Stomach smooth muscle (tissue), 2 donors: ENCODE measurements around the gene RAET1L.
"Not testable (repeated sequence)": the region's sequence is repeated elsewhere in the genome, so short reads cannot be mapped to it uniquely, and the experiment has no call there.

Source experiments
- H3K27ac ChIP-seq: one replicate; pipeline ENCODE4 v1.7.0; 2013; ENCODE audit warnings: mild to moderate bottlenecking, low read length, inconsistent platforms
- H3K27me3 ChIP-seq, 2 donors: one replicate each; pipeline ENCODE4 v1.7.0; 2013; ENCODE audit warnings: low read length in 2 of 2; ENCODE audit not compliant: insufficient read depth in 2 of 2, control insufficient read depth in 1 of 2
- H3K36me3 ChIP-seq, 2 donors: one replicate each; pipeline ENCODE4 v1.7.0; 2013; ENCODE audit warnings: low read length in 2 of 2; ENCODE audit not compliant: control insufficient read depth in 2 of 2, insufficient read depth in 2 of 2
- H3K4me1 ChIP-seq: one replicate; pipeline ENCODE4 v1.7.0; 2013; ENCODE audit warnings: low read length; ENCODE audit not compliant: control insufficient read depth, insufficient read depth
- H3K4me3 ChIP-seq, 2 donors: one replicate each; pipeline ENCODE4 v1.7.0; 2013; ENCODE audit warnings: low read length in 2 of 2
- H3K9ac ChIP-seq, 2 donors: one replicate each; pipeline ENCODE4 v1.7.0; 2013; ENCODE audit warnings: low read length in 2 of 2, mild to moderate bottlenecking in 1 of 2
- H3K9me3 ChIP-seq, 2 donors: one replicate each; pipeline ENCODE4 v1.7.0; 2013; ENCODE audit warnings: low read length in 2 of 2; ENCODE audit not compliant: control insufficient read depth in 2 of 2
- donor health status: healthy.
- donor health status: Pancreatic carcinoma.

Gene RAET1L

DNA sequence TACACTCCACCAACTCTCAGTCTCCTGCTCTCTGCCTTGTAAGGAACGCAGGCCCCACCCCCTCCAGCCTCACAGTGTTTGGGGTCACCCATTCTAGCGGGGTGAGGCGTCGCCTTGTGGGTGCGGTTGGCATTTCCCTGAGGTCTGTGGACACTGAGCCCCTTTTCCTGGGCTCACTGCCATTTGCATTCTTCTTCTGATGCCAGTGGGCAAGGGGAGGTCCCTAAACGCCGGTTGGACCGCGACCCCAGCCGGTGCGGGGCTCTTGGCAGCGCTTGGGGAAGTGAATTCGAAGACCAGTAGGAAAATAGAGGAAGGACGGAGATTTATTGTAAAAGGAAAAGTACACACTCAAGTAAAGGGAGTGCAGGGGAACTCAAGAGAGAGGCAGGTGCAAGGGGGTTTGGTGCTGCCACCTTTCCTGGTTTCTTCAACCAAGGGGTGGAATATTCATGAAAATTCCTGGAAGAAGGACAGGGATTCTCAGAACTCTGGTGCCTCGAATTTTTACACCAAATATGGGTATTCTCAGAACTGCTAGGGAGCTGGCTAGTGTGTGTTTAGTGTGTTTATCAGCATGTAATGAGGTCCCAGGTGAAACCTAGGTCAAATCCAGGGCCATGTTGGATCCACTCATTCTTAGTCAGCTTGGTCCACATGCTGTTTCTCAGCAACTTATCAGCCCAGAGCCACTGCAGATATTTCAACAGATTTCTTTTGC is 9.9 kb downstream of the RAET1L start:
- not testable (repeated sequence) for H3K36me3 ChIP-seq, H3K4me3 ChIP-seq, H3K9me3 ChIP-seq, H3K27ac ChIP-seq, H3K9ac ChIP-seq, H3K4me1 ChIP-seq
- peaks cover 33 to 41% of the 10 kb centered on the region in 2 donors for H3K27me3 ChIP-seq

DNA sequence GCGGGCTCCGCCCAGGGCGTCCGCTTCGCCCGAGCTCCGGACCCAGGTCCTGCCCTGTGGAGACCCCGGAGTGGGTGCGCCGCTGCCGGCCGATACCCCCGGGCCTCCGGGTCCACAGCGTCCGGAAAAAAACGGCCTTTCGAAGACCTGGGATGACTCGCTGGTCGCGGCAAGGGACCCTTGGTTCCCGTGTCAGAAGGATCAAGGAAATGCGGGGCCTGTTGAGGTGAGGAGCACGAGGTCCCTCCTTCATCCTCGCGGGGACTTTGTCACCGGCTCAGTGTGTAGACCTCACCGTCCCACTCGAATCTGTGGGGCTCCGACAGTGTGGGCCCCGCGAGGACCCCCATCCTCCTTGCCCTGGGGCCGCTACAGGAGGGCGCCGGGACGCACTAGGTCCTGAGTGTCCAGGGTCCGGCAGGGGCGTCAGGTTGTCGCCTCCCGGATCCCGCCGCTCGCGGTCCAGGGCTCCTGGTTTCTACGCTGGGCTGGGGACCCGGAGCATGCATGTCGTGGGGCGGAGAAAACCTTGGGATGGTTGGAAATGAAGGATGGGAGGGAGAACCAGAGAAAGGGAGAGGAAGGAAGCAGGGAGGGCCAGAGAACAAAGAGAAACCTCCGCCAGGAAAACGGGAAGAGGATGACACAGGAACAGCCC is 10.6 kb downstream of the RAET1L start:
- not testable (repeated sequence) for H3K9ac ChIP-seq, H3K36me3 ChIP-seq, H3K9me3 ChIP-seq, H3K4me1 ChIP-seq, H3K27ac ChIP-seq, H3K4me3 ChIP-seq
- peaks cover 33 to 43% of the 10 kb centered on the region in 2 donors for H3K27me3 ChIP-seq

- not testable (repeated sequence) for H3K4me3 ChIP-seq, H3K36me3 ChIP-seq, H3K9me3 ChIP-seq, H3K27ac ChIP-seq, H3K4me1 ChIP-seq, H3K9ac ChIP-seq
- peaks cover 33 to 40% of the 10 kb centered on the region in 2 donors for H3K27me3 ChIP-seq
Observed at GRCh38 chr6:150013785-150014622, 11.3 kb downstream of the RAET1L start.

- not testable (repeated sequence) for H3K4me1 ChIP-seq, H3K9ac ChIP-seq
- H3K27me3 ChIP-seq = peaks cover 33 to 41% of the 10 kb centered on the region in 2 donors
Observed at GRCh38 chr6:150012846-150013784, 12.2 kb downstream of the RAET1L start.

GRCh38 chr6:150008588-150008987 is 16.7 kb downstream of the RAET1L start:
- no peaks in the 10 kb centered on the region for H3K9me3 ChIP-seq
- H3K4me1 ChIP-seq = peaks cover 15% of the 10 kb centered on the region
- no peak overlapping the region for H3K27ac ChIP-seq
- no peak overlapping the region for H3K9ac ChIP-seq
- no peak overlapping the region for H3K4me3 ChIP-seq
- no peaks in the 10 kb centered on the region for H3K36me3 ChIP-seq
- peaks cover 25 to 34% of the 10 kb centered on the region in 2 donors for H3K27me3 ChIP-seq

More at GRCh38 chr6:150012846-150013784, 12.2 kb downstream of the RAET1L start:
- H3K4me3 ChIP-seq, H3K27ac ChIP-seq, H3K36me3 ChIP-seq, H3K9me3 ChIP-seq: not testable (repeated sequence)

DNA sequence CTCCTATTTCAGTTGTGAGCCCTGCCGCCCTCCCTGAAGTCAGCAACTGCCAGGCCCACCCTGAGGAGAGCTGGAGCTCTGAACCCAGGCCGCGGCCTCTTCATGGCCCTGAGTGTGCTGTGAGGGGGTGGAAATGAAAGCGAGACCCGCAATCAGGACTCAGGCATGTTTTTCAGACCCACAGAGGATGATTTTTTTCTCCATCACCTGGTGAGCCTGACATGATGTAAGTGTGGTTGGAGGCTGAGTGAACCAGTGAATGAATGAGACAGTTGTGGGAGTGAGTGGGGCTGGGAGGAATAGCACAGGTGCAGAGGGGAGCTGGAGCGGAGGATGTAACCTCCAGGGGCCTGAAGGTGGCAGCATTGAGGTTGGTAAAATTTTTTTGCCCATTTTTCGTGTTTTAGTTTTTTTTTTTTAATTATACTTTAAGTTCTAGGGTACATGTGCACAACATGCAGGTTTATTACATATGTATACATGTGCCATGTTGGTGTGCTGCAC is 18.3 kb downstream of the RAET1L start:
- H3K4me3 ChIP-seq = no peak overlapping the region
- H3K27ac ChIP-seq = no peak overlapping the region
- no peak overlapping the region for H3K9ac ChIP-seq
- no peaks in the 10 kb centered on the region for H3K36me3 ChIP-seq
- peaks cover 15% of the 10 kb centered on the region for H3K4me1 ChIP-seq
- H3K9me3 ChIP-seq = peaks cover 0 to 4% of the 10 kb centered on the region in 2 donors
- peaks cover 28 to 34% of the 10 kb centered on the region in 2 donors for H3K27me3 ChIP-seq

DNA sequence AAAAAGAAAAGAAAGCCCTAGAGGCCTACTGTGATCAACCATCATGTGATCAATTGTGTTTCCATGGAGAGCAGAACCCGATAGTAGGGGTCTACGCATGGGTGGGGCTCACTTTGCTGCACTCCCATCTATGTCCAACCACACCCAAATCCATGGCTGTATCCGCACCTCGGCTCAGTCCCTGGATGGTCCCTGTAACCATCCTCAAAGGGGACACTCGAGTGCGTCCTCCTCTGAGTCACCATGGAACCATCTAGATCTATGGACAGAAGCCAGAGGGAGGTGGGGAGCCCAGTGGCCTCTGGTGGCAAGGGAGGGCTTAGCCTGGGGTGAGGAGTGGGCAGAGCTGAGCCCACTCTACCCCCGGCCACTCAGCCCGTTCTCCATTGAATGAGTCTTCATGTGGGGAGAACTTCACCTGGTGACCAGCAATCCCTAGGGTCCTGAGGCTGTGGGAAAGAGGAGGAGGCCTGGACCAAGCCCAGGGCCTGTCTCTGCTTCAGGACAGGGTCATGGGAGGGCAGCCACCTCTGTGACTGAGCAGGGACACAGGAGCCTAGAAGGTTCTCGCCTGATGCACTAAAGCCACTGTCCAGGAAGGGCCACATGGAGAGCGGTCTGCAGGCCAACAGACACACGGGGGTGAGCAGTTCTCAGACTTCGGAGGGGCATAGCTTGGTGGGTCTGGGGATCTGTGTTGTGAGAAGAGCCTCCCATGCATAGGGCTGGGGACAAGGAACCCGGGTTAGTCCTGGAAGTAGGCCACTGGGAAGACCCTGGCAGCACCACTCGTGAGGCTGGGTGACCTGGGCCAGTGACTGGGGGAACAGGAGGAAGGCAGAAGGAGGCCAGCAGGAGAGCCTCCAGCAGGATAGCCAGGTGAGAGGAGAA is 19.3 kb downstream of the RAET1L start:
- peaks cover 25 to 38% of the 10 kb centered on the region in 2 donors for H3K27me3 ChIP-seq
- no peak overlapping the region for H3K9ac ChIP-seq

GRCh38 chr6:150004783-150005717 is 20.3 kb downstream of the RAET1L start:
- Histone ChIP-seq H3K4me3 (peak overlapping the region; percentile 55 to 76), H3K27ac (no peak overlapping the region), H3K4me1 (peaks cover 15% of the 10 kb centered on the region), H3K9ac (no peak overlapping the region), H3K36me3 (no peaks in the 10 kb centered on the region), H3K9me3 (peaks cover 0 to 4% of the 10 kb centered on the region in 2 donors), H3K27me3 (peaks cover 23 to 38% of the 10 kb centered on the region in 2 donors)

More for the DNA sequence above, 19.3 kb downstream of the RAET1L start:
- Histone ChIP-seq H3K9me3 (peaks cover 0 to 4% of the 10 kb centered on the region in 2 donors), H3K27ac (no peak overlapping the region), H3K4me3 (peak overlapping the region; percentile 55 to 76), H3K4me1 (peaks cover 15% of the 10 kb centered on the region), H3K36me3 (no peaks in the 10 kb centered on the region)
